GM19099 (cell line): ENCODE measurements around the gene GAS7.

Source experiments
- POLR2A ChIP-seq: IDR thresholded peaks from 3 replicates; pipeline ENCODE4 v1.6.1; 2011; ENCODE audit warnings: low read depth; ENCODE audit not compliant: insufficient read length; ENCODE audit errors: extremely low read depth

Gene GAS7

GRCh38 chr17:10141436-10141835, 57.0 kb downstream of the GAS7 start:
- no peak for TF ChIP-seq POLR2A

GRCh38 chr17:10139577-10139976, 58.8 kb downstream of the GAS7 start:
- no peak for TF ChIP-seq POLR2A

- no peak for TF ChIP-seq POLR2A
Measured at GRCh38 chr17:10136258-10136981, 62.0 kb downstream of the GAS7 start.

GRCh38 chr17:10135539-10136257, 62.7 kb downstream of the GAS7 start:
- TF ChIP-seq POLR2A = no peak

- no peak for TF ChIP-seq POLR2A
Measured at GRCh38 chr17:10130677-10131076, 67.7 kb downstream of the GAS7 start.

- TF ChIP-seq POLR2A = no peak
Measured at GRCh38 chr17:10130263-10130662, 68.1 kb downstream of the GAS7 start.

GRCh38 chr17:10127819-10128425, 70.5 kb downstream of the GAS7 start:
- no peak for TF ChIP-seq POLR2A

- no peak for TF ChIP-seq POLR2A
Measured at GRCh38 chr17:10126616-10127501, 71.5 kb downstream of the GAS7 start.

- no peak for TF ChIP-seq POLR2A
Measured at GRCh38 chr17:10126276-10126615, 72.2 kb downstream of the GAS7 start.

GRCh38 chr17:10125531-10126275, 72.7 kb downstream of the GAS7 start:
- TF ChIP-seq POLR2A = no peak

- TF ChIP-seq POLR2A = no peak
Measured at GRCh38 chr17:10123093-10123492, 75.3 kb downstream of the GAS7 start.

GRCh38 chr17:10121971-10122707, 76.3 kb downstream of the GAS7 start:
- TF ChIP-seq POLR2A = no peak

GRCh38 chr17:10120749-10121148, 77.7 kb downstream of the GAS7 start:
- TF ChIP-seq POLR2A = no peak

- no peak for TF ChIP-seq POLR2A
Measured at GRCh38 chr17:10120109-10120485, 78.3 kb downstream of the GAS7 start.
